ENCODE data around the gene AP2A2. TPM values are rescaled to one million over a fixed set of nuclear protein-coding genes. Genes with fewer than 3 reads are reported as not detected.
A peak's percentile ranks its signal among the peaks of the same experiment; 100 is the strongest.

The AP2A2 gene
- total RNA-seq, 1 experiment from 2014 or later = 55.5 TPM

DNA sequence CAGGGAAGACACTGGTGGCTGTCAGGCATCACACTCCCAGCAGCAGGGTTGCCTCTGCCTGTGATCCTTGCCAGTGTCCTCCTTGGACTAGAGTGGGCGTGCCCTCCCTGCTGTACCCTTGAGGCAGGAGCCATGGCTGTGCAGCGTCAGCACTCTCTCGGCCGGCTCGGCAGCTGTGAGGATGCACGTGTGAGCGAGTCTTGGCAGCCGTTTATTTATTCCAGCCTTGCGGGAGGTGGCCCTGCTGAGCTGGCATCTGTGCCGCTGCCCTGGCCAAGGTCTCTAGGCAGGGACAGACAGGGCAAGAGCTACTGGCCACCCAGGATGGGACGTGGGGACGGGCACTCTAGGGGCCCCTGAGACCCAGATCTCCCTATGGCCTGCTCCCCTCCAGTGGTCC lies 49.1 kb upstream of the AP2A2 start (continued):
- TF ChIP-seq SP1 (IDR thresholded peaks at IDR 0.05; ENCODE audit: low read depth) = no peak
- TF ChIP-seq, protein P1, sequence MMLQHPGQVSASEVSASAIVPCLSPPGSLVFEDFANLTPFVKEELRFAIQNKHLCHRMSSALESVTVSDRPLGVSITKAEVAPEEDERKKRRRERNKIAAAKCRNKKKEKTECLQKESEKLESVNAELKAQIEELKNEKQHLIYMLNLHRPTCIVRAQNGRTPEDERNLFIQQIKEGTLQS (IDR thresholded peaks at IDR 0.05) = no peak

DNA sequence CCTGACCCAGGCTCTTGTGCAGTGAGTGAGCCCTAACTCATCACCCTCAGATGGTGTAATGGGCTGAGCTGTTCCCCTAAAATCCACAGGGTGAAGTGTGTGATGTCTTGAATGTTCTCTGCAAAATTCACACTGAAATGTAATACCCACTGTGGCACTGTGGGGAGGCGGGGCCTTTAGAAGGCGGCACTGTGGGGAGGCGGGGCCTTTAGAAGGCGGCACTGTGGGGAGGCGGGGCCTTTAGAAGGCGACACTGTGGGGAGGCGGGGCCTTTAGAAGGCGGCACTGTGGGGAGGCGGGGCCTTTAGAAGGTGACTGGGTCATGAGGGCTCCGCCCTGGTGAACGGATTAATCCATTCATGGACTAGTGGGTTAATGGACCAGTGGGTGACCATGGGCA lies 48.1 kb upstream of the AP2A2 start:
- peak; percentile 75 for DNase-seq (ENCODE audit: low read depth, low spot score)
- intact Hi-C loops (cut with micrococcal nuclease) = loop anchor here (10.0 kb wide), 1 partner anchor 177 kb away; no protein-coding TSS in a partner anchor
- H3K4me2 ChIP-seq (ENCODE audit: low read length) = 0 out of 2 replicates have a peak overlapping the region, but pooled peaks have one; percentile 9
- peak; percentile 92 for ATAC-seq
- POLR2A ChIA-PET = no interaction called here
- BruUV-seq (replicated peaks) = no TSS peak
- CTCF ChIA-PET = no interaction called here
- H3K9me2 ChIP-seq (ENCODE audit: insufficient read depth) = no peaks in the 10 kb centered on the region
- H2AFZ ChIP-seq (ENCODE audit: low read depth, low read length, poor library complexity, severe bottlenecking) = no peak overlapping the region
- H3K27ac ChIP-seq (ENCODE audit: low read depth, low read length) = no peak overlapping the region; the same call in 1 of the 2 replicates
- no peaks in the 10 kb centered on the region for H3K9me3 ChIP-seq (ENCODE audit: control insufficient read depth in 1 of 2, insufficient read depth in 1 of 2, low read depth in 1 of 2, low read length in 2 of 2)
- no peaks in the 10 kb centered on the region for H4K20me1 ChIP-seq (ENCODE audit: insufficient read depth)
- RAD21 ChIA-PET (ENCODE audit: low non-redundant PET in 1 of 2, low total read pairs in 2 of 2, uncharacterized antibody in 2 of 2, unreplicated experiment in 2 of 2) = no interaction called here
- H3K4me3 ChIP-seq (replicated peaks in 1 of 2; ENCODE audit: low read depth in 1 of 2, low read length in 2 of 2) = no peak overlapping the region
- no peaks in the 10 kb centered on the region for H3K27me3 ChIP-seq (ENCODE audit: insufficient read depth, low read length)
- H3K4me1 ChIP-seq (ENCODE audit: control insufficient read depth in 1 of 2, insufficient read depth in 2 of 2, low read length in 2 of 2) = peaks cover 2 to 14% of the 10 kb centered on the region in 2 experiments; a peak in 2 of 4 replicates
- H3K9ac ChIP-seq (ENCODE audit: low read length) = no peak overlapping the region
- H3K36me3 ChIP-seq (ENCODE audit: control insufficient read depth in 1 of 2, insufficient read depth in 2 of 2, low read length in 2 of 2) = peaks cover 0 to 3% of the 10 kb centered on the region in 2 experiments; a peak in 2 of 4 replicates
- no peaks in the 10 kb centered on the region for H3K79me2 ChIP-seq (ENCODE audit: insufficient read depth, low read length)
- no peak for TF ChIP-seq YY1 (IDR thresholded peaks at IDR 0.05; ENCODE audit: extremely low read depth, insufficient replicate concordance, low read depth, low read length)
- TF ChIP-seq, protein P2, sequence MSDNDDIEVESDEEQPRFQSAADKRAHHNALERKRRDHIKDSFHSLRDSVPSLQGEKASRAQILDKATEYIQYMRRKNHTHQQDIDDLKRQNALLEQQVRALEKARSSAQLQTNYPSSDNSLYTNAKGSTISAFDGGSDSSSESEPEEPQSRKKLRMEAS (IDR thresholded peaks at IDR 0.05) = no peak
- TF ChIP-seq CEBPB (IDR thresholded peaks at IDR 0.05; ENCODE audit: low read depth) = no peak
- TF ChIP-seq ZNF274 (IDR thresholded peaks at IDR 0.05; ENCODE audit: low read depth, low read length) = no peak
- TF ChIP-seq, protein P3, sequence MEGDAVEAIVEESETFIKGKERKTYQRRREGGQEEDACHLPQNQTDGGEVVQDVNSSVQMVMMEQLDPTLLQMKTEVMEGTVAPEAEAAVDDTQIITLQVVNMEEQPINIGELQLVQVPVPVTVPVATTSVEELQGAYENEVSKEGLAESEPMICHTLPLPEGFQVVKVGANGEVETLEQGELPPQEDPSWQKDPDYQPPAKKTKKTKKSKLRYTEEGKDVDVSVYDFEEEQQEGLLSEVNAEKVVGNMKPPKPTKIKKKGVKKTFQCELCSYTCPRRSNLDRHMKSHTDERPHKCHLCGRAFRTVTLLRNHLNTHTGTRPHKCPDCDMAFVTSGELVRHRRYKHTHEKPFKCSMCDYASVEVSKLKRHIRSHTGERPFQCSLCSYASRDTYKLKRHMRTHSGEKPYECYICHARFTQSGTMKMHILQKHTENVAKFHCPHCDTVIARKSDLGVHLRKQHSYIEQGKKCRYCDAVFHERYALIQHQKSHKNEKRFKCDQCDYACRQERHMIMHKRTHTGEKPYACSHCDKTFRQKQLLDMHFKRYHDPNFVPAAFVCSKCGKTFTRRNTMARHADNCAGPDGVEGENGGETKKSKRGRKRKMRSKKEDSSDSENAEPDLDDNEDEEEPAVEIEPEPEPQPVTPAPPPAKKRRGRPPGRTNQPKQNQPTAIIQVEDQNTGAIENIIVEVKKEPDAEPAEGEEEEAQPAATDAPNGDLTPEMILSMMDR (IDR thresholded peaks at IDR 0.05 in 2 of 3, conservative IDR thresholded peaks at IDR 0.05 in 1 of 3; ENCODE audit: borderline replicate concordance in 1 of 3, insufficient read depth in 1 of 3, low read depth in 2 of 3, low read length in 2 of 3) = no peak
- TF ChIP-seq, protein P4, sequence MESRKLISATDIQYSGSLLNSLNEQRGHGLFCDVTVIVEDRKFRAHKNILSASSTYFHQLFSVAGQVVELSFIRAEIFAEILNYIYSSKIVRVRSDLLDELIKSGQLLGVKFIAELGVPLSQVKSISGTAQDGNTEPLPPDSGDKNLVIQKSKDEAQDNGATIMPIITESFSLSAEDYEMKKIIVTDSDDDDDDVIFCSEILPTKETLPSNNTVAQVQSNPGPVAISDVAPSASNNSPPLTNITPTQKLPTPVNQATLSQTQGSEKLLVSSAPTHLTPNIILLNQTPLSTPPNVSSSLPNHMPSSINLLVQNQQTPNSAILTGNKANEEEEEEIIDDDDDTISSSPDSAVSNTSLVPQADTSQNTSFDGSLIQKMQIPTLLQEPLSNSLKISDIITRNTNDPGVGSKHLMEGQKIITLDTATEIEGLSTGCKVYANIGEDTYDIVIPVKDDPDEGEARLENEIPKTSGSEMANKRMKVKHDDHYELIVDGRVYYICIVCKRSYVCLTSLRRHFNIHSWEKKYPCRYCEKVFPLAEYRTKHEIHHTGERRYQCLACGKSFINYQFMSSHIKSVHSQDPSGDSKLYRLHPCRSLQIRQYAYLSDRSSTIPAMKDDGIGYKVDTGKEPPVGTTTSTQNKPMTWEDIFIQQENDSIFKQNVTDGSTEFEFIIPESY (IDR thresholded peaks at IDR 0.05; ENCODE audit: extremely low read depth, insufficient replicate concordance, low read length) = no peak
- TF ChIP-seq TCF7L2 (IDR thresholded peaks at IDR 0.05; ENCODE audit: borderline replicate concordance, extremely low read depth, insufficient read depth, insufficient read length) = no peak
- no peak for TF ChIP-seq POLR2AphosphoS5 (IDR thresholded peaks at IDR 0.05; ENCODE audit: low read depth, low read length)
- TF ChIP-seq CBX3 (IDR thresholded peaks at IDR 0.05; ENCODE audit: low read depth) = no peak
- TF ChIP-seq ZFX (IDR thresholded peaks at IDR 0.05) = no peak
- TF ChIP-seq SRF (IDR thresholded peaks at IDR 0.05; ENCODE audit: low read depth) = no peak
- no peak for TF ChIP-seq ELF1 (IDR thresholded peaks at IDR 0.05; ENCODE audit: borderline replicate concordance, low read depth)
- no peak for TF ChIP-seq EZH2phosphoT487 (IDR thresholded peaks at IDR 0.05; ENCODE audit: borderline replicate concordance)
- no peak for TF ChIP-seq POLR2A (IDR thresholded peaks at IDR 0.05; ENCODE audit: borderline replicate concordance, extremely low read depth, insufficient read depth, insufficient read length)
- no peak for TF ChIP-seq JUND (IDR thresholded peaks at IDR 0.05)
- TF ChIP-seq, protein P1 (IDR thresholded peaks at IDR 0.05) = no peak
- TF ChIP-seq SIN3A (IDR thresholded peaks at IDR 0.05; ENCODE audit: low read depth) = no peak
- TF ChIP-seq FOSL1 (IDR thresholded peaks at IDR 0.05; ENCODE audit: low read depth) = no peak
